ENCODE results near the gene RAC3.

GRCh38 chr17:82016875-82017459 is 14.5 kb upstream of the RAC3 start:
- TF ChIP-seq CTCF (IDR thresholded peaks at IDR 0.05; ENCODE audit: low read depth, low read length, missing input control): no peak
- TF ChIP-seq RAD21 (IDR thresholded peaks at IDR 0.05): no peak
- no peak for TF ChIP-seq EGR1 (IDR thresholded peaks at IDR 0.05; ENCODE audit: low read depth in 2 of 2)
- TF ChIP-seq TAF1 (conservative IDR thresholded peaks at IDR 0.05): no peak
- no peak for TF ChIP-seq ZBTB33 (IDR thresholded peaks at IDR 0.05)
- no peak for TF ChIP-seq HNF4G (IDR thresholded peaks at IDR 0.05)
- no peak for TF ChIP-seq SP1 (IDR thresholded peaks at IDR 0.05)
- no peak for TF ChIP-seq ATF3 (IDR thresholded peaks at IDR 0.05)
- no peak for TF ChIP-seq FOXA1 (IDR thresholded peaks at IDR 0.05)
- TF ChIP-seq HNF4A (conservative IDR thresholded peaks at IDR 0.05): no peak
- no peak for TF ChIP-seq MAX (IDR thresholded peaks at IDR 0.05)
- no peak for TF ChIP-seq REST (IDR thresholded peaks at IDR 0.05)
- TF ChIP-seq GABPA (IDR thresholded peaks at IDR 0.05 in 1 of 2, conservative IDR thresholded peaks at IDR 0.05 in 1 of 2): no peak
- no peak for TF ChIP-seq YY1 (IDR thresholded peaks at IDR 0.05)

Data from liver (tissue), 3 donors.